Ammon's horn (tissue), 1 donor: Measurements from ENCODE around the gene PDZD7.

Experiments
- DNase-seq: peaks from one replicate; pipeline ENCODE4 v3.0.0-alpha.2; 2016; ENCODE audit warnings: low spot score

PDZD7 gene

GRCh38 chr10:101018118-101018599, 12.8 kb downstream of the PDZD7 start:
- DNase-seq: no peak

DNA sequence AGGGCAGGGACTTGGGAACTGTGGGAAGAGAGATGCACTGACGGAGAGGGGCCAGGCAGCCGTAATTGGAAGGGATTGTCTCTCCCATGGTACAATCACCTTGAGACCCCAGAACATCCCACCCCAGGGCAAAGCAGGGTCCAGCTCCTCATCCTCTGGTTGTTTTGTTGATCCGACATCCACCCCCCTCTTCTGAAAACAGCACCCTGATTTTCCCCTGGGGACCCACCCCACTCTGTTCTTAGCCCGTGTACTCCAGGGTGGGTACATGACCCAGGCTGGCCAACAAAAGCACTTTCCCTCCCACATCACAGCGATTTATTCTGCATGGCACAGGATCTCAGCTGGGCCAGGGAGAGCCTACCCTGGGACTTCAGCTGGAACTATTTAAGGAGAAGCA, 14.1 kb downstream of the PDZD7 start:
- DNase-seq: no peak

DNA sequence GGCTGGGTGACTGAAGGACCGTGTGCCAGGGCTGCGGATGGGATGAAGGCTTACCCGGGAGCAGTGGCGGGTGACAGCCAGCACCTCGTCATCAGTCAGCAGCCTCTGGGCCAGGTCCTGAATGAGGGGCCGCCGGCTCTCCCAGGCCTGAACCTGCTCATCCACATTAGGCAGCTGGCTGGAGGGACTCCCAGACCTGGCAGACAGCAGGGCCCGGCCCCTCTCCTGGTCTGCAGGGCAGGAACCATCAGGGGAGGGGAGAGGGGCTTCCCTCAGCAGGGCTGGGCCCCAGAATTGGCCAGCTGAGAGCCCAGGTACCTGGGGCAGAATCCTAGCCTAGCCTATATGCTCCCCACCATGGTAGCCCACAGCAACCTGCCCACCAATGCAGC, 15.4 kb downstream of the PDZD7 start:
- DNase-seq: no peak

DNA sequence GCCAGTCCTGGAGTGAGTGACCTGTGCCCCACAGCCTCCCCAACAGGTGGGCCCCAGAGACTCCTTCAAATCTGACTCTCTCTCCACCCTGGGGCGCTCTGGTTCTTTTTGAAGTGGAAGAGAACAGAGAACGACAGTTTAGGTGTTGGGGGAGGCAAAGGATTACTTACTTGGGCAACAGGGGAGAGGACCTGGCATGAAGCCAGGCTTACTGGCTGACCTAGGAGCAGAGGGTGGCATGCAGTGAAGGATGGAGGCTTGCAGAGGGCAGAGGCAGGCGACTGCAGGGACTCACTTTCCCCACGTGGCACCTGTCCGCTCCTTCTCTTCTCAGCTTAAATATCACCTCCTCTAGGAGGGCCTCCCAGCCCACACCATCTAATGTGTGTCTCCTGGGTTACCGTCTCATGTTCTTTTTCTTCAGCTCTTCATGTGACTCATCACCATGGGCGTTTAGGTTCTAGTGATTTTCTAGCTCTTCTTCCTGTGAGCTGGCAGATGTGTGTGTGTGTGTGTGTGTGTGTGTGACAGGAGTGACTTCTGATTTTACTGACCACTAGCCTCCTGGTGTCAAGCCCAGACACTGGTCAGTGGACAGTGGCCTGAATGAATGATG, 15.9 kb downstream of the PDZD7 start:
- DNase-seq: no peak

GRCh38 chr10:101014230-101014884, 16.6 kb downstream of the PDZD7 start:
- DNase-seq: peak; percentile 80

DNA sequence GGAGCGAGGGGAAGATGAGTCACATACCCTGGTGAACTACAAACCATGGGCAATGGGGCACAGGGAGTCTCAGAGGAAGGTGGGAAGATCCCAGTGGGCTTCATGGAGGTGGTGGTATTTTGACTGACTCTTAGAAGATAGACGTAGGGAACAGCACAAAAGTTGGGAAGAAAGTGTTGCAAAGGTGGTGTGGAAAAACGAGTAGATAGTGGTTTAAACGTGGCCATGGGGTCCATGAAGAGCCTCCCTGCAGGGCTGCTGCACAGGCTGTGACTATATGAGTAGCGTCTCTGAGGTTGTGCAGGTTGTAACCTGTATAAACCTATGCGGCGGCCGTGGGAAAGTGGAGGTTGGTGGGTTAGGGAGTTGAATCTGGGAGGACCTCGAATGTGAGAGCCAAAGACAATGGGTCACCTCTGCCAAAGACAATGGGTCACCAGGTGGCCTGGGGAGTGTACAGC, 17.5 kb downstream of the PDZD7 start:
- no peak for DNase-seq

DNA sequence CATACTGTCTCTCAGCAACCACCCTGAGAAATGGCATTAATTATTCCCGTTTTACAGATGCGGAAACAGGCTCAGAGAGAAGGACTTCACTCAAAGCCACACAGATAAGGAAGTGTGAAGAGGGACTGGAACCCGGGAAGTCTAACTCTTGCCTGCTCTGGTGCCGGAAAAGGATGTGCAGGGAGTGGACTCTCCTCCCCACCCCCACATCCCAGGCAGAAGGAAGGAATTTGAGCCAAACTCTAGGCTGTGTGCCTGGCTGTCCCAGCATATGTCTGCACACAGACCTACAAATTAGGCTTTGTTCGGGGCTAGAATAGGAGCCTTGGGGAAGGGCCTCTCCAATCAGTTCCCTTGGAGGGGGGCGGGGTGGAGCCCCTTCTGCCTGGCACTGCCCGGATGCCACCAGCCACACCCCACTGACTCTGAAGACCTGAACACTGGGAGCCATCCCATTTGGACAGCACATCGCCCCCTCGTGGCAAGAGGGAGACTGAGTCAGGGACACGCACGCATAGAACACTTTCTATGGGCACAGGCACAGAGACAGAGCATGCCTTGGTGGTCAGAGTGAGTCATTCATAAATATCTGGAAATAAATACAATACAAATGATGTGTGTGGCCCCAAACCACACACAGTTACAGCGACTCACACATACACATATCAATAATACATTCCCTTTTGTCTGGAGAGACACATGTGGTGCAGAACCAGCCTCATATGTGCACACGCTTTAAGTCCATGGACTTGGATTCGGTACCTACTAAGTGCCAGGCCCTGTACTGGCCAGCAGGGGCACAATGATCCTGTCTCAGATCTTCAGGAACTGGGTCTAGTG, 18.2 kb downstream of the PDZD7 start:
- peak; percentile 98 for DNase-seq

- DNase-seq: no peak
Measured at GRCh38 chr10:101011517-101012423, 19.2 kb downstream of the PDZD7 start.

GRCh38 chr10:101010329-101010728, 20.6 kb downstream of the PDZD7 start:
- DNase-seq: no peak

- peak; percentile 90 for DNase-seq
Measured at GRCh38 chr10:101008823-101009423, 22.0 kb downstream of the PDZD7 start.

DNA sequence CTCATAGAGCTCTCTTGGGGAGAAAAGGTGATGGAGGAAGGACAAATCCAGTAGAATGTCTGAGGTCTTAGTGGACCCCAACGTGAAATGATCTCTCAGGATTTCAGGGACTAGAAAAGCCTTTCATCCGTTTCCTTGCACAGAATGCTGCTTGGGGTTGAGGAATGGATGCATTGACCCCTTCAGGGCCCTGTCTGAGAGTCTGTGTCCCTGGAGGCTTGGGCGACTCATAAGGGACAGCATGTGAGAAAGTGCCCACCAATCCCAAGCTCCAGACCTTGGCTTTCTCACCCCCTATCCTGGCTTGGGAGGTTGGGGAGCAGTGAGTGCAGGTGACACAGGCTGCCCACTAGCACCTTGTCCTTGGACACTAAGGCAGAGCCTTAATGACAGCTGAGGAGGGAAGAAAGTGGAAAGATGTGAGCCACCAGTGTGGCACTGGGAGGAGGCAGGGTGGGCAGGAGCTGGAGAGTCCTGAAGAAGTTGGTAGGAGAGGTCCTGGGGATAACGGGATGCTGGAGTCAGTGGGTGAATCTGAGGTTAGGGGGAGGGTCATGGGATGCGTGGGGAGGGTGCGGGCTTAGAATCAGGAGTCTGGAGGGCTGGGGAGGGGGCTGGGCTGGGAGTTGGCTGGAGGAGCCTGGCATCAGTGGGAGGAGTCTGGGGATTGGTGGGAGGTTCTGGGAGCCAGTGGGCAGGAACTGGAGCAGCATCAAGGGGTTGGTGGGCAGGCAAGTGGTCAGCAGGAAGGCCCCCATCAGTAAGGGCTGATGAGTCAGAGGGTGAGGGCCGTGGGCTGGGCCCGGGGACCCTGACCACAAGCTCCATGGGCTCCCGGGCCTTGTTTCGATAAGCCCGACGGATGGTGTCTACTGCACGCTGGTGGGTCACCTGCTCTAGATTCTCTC, 22.8 kb downstream of the PDZD7 start:
- peak; percentile 66 for DNase-seq

- no peak for DNase-seq
Measured at GRCh38 chr10:101007099-101007711, 23.7 kb downstream of the PDZD7 start.

DNA sequence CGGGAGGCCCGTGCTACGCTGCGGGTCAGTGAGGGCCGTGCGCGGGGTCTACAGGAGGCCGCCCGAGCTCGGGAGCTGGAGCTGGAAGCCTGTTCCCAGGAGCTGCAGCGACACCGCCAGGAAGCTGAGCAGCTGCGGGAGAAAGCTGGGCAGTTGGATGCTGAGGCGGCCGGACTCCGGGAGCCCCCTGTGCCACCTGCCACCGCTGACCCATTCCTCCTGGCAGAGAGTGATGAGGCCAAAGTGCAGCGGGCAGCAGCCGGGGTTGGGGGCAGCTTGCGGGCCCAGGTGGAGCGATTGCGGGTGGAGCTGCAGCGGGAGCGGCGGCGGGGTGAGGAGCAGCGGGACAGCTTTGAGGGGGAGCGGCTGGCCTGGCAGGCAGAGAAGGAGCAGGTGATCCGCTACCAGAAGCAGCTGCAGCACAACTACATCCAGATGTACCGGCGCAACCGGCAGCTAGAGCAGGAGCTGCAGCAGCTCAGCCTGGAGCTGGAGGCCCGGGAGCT, 24.3 kb downstream of the PDZD7 start:
- no peak for DNase-seq

DNA sequence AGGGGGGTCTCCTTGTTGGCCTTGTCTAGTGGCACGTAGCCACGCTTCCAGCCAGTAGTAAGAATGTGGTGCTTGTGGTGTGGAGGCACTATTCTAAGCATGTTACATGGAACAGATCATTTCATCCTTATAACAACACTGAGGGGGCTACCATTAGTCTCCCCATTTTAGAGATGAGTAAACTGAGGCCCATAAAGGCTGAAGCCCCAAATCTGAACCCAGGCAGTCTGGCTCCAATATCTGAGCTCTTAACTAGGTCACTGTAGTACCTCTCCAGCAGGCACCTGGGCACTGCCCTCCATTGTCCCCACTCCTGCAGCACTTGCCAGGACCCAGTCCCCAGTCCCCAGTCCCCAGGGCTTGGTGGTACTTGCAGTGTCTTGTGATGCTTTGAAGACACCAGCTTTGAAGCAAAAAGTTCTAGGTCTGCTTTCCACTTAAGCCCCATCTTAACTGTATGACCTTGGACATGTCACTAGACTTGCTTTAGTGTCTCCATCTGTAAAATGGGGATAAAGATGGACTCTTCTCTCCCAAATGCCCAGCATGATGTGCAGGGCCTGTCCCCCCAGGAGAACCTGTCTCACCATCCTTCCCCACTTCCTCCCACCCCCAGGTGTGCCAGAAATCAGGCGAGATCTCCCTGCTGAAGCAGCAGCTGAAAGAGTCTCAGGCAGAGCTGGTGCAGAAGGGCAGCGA, 24.9 kb downstream of the PDZD7 start:
- no peak for DNase-seq

DNA sequence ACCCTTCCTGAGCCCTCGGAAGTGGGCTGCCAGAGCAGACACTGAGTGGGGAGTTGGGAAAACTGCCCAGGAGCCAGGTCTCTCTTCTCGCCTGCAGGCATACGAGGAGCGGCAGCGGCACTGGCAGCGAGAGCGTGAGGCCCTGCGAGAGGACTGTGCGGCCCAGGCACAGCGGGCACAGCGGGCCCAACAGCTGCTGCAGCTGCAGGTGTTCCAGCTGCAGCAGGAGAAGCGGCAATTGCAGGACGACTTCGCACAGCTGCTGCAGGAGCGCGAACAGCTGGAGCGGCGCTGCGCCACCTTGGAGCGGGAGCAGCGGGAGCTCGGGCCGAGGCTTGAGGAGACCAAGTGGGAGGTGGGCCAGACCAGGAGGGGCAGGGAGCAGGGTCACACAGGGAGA, 25.6 kb downstream of the PDZD7 start:
- no peak for DNase-seq

DNA sequence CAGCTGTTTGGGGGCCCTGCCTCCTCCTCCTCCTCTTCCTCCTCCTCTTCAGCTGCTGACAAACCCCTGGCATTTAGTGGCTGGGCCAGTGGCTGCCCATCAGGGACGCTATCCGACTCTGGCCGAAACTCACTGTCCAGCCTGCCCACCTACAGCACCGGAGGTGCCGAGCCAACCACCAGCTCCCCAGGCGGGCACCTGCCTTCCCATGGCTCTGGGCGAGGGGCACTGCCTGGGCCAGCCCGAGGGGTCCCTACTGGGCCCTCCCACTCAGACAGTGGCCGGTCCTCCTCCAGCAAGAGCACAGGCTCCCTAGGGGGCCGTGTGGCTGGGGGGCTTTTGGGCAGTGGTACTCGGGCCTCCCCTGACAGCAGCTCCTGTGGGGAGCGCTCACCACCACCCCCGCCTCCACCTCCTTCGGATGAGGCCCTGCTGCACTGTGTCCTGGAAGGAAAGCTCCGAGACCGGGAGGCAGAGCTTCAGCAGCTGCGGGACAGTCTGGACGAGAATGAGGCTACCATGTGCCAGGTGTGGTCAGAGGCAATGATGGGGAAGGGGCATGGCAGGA, 27.2 kb downstream of the PDZD7 start:
- no peak for DNase-seq

DNA sequence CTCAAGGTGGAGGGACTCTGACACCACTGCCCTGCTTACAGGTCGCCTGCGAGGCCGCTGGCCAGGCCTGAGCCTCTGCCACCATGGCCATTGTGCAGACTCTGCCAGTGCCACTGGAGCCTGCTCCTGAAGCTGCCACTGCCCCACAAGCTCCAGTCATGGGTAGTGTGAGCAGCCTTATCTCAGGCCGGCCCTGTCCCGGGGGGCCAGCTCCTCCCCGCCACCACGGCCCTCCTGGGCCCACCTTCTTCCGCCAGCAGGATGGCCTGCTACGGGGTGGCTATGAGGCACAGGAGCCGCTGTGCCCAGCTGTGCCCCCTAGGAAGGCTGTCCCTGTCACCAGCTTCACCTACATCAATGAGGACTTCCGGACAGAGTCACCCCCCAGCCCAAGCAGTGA, 28.5 kb downstream of the PDZD7 start:
- DNase-seq: no peak

DNA sequence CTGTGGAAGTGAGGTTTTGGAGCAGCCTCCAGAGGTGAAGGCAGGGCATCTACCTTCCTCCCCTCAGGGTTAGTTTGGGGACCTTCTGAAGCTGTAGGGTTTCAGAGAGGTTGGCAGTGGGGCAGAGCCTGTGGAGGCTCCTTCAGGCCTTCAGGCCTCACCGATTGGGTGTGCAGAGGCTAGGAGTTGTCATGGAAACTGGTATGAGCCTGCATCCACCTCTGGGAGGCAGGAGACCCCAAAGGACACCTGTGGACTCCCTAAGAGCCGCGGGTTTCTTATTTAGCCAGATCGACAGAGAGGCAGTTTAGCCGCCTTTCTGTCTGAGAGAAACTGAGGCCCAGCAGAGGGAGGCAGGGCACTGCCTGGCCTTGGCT, 29.3 kb downstream of the PDZD7 start:
- no peak for DNase-seq
